Activated T-cell treated with anti-CD3 and anti-CD28 coated beads, Interleukin-2, amount 50 U/mL, for 4 hours (primary cell): ENCODE results near the gene IL17D. TPM values are rescaled to one million over a fixed set of nuclear protein-coding genes. Genes with fewer than 3 reads are reported as not detected.
"Not testable (repeated sequence)": the region's sequence is repeated elsewhere in the genome, so short reads cannot be mapped to it uniquely, and the experiment has no call there.

Experiments used
- ATAC-seq, 2 donors: fragments of 200-7000 bp; cut with Tn5 transposase; one replicate each; pipeline ENCODE4 v1.10.0; 2021
- DNase-seq: peaks from one replicate; pipeline ENCODE4 v3.0.0-alpha.2; 2020
- H3K27me3 Mint-ChIP-seq: one replicate; pipeline ENCODE4 v1.8.0; 2021; ENCODE audit warnings: low read depth, mixed read lengths
- H3K36me3 Mint-ChIP-seq: one replicate; pipeline ENCODE4 v1.8.0; 2022; ENCODE audit warnings: mixed read lengths; ENCODE audit not compliant: insufficient read depth
- H3K4me1 Mint-ChIP-seq: one replicate; pipeline ENCODE4 v1.8.0; 2021; ENCODE audit warnings: low read depth, mixed read lengths
- H3K4me3 Mint-ChIP-seq: one replicate; pipeline ENCODE4 v1.8.0; 2021; ENCODE audit warnings: mild to moderate bottlenecking, moderate library complexity, mixed read lengths
- H3K9me3 Mint-ChIP-seq: one replicate; pipeline ENCODE4 v1.8.0; 2021; ENCODE audit warnings: mixed read lengths
- total RNA-seq, 3 donors: library from RNA; stranded (reverse); gene quantifications; one replicate each; pipeline ENCODE4 v1.2.1, GENCODE V29; 2021

IL17D gene, protein sequence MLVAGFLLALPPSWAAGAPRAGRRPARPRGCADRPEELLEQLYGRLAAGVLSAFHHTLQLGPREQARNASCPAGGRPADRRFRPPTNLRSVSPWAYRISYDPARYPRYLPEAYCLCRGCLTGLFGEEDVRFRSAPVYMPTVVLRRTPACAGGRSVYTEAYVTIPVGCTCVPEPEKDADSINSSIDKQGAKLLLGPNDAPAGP
- total RNA-seq, result 1 to 10 TPM in 2 of 3 donors, under 1 TPM in 1; 0.82 to 1.3 (median 1.0) TPM

DNA sequence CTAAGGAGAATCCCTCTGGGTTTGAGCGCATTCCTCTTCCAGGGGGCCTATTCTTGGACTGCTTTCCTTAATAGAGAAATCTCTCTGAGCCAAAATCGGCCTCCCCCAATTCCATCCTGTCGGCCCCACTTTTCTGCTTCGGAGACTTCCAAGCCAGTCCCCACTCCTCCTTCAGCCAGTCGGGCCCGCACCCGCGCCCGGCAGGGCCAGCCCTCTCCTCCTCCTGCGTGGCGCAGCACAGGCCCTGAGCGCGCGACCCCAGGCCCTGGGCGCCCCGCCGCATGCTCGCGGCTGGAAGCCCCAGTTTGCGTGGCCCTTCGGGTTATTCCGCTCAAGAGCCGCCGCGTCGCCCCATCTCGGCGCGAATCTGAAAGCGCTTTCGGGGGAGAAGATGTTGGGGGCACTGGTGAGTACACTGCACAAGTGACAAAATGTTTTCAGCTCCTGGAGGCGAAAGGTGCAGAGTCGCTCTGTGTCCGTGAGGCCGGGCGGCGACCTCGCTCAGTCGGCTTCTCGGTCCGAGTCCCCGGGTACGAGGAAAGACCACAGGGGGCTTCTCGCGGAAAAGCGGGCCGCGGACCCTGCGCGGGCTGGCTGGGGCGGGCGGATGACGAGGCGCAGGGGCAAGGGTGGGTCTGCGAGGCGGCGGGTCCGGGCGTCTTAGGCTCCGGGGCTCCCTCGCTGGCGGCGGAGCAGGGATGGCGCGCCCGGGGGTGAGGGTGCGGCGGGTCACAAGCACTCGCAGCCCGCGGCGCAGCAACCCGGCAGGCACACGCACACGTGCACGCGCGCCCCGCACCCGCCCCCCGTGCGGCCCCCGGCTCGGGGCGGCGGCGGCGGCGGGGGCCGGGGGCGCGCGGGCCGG, at the start of gene IL17D:
TSS of gene IL17D (plus strand) at position 785 of the 865 bp plus-strand sequence. CDS start 303 bp downstream, outside the sequence.
- peak within 1 kb of the TSS; percentile 90 for H3K4me3 Mint-ChIP-seq

DNA sequence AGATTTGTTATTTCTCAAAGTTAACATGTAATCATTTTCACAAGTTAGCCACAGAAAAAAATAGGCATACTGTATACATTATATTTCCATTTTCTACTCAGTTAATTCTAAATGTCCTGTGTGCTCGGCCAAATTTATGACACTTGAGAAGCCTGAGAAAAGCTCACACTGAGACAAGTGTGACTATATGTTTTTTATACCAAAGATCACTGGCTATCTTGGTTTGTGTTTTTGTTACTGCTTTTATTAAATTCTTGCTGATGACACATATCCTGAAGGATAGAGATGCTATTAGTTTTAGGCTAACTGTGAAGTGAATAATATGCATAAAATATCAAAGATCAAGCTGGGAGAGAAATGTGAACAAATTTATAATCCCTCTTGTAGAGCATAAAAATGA, 49.3 kb upstream of the IL17D start:
- Mint-ChIP-seq H3K36me3 (peaks cover 8% of the 10 kb centered on the region), H3K27me3 (no peaks in the 10 kb centered on the region), H3K4me1 (no peaks in the 10 kb centered on the region), H3K4me3 (no peak overlapping the region), H3K9me3 (no peaks in the 10 kb centered on the region)
- DNase-seq (no peak), ATAC-seq (no peak)

More for the DNA sequence above, at the start of gene IL17D:
- H3K4me1 Mint-ChIP-seq, result peaks cover 7% of the 10 kb centered on the region
- peaks cover 27% of the 10 kb centered on the region for H3K27me3 Mint-ChIP-seq
- peak; percentile 43 for DNase-seq
- ATAC-seq, result peak; percentile 42 to 49
- no peaks in the 10 kb centered on the region for H3K36me3 Mint-ChIP-seq
- no peaks in the 10 kb centered on the region for H3K9me3 Mint-ChIP-seq

DNA sequence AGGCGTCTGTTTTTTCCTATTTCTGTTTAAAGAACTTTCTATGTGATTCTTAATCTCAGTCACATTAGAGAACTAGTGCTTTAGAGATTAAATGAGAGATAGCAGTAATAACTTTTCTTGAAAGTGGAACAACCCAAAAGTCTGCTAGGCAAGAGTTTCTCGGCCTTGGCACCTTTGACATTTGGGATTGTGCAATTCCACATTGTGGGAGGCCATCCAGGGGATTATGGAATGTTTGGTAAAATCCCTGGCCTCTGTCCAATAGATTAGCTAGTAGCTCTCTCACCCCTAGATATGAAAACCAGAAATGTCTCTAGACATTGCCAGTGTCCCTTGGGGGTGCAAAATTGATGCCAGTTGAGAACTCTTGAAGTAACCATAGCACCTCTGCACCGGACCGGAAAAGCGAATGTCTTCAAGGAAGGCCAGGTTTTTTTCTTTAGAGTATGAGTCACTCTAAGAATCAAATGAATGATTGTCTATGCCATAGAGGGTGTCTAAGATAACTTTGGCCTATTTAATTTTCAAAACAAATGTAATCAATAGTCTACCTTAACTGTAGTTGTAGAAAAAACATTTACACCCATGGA, 45.0 kb upstream of the IL17D start:
- Mint-ChIP-seq H3K36me3 (peaks cover 18% of the 10 kb centered on the region), H3K27me3 (no peaks in the 10 kb centered on the region), H3K4me3 (no peak overlapping the region), H3K4me1 (no peaks in the 10 kb centered on the region), H3K9me3 (no peaks in the 10 kb centered on the region)
- DNase-seq (no peak), ATAC-seq (no peak)

DNA sequence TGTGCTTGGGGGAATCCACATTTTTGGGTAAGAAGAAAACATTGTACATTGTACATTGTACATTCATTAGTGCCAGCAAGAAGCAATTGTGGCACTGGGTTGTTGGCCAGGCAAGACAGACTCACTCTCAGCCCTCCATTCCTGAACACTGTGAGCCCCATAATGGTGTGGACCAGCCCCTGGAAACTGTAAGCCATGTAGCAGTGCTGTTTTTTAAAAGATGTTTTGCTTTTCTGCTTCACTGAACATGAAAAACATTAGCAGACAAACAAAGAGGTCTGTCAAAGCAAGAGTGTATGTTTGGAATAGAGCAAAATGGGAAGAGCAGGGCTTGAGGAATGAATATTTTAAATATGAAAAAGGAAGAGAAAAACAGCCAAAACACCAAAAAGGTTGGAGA, 39.1 kb upstream of the IL17D start:
- DNase-seq (no peak), ATAC-seq (no peak)
- H3K36me3 Mint-ChIP-seq, result peaks cover 18% of the 10 kb centered on the region
- no peaks in the 10 kb centered on the region for H3K4me1 Mint-ChIP-seq
- no peaks in the 10 kb centered on the region for H3K9me3 Mint-ChIP-seq
- H3K27me3 Mint-ChIP-seq, result no peaks in the 10 kb centered on the region
- H3K4me3 Mint-ChIP-seq, result no peak overlapping the region

DNA sequence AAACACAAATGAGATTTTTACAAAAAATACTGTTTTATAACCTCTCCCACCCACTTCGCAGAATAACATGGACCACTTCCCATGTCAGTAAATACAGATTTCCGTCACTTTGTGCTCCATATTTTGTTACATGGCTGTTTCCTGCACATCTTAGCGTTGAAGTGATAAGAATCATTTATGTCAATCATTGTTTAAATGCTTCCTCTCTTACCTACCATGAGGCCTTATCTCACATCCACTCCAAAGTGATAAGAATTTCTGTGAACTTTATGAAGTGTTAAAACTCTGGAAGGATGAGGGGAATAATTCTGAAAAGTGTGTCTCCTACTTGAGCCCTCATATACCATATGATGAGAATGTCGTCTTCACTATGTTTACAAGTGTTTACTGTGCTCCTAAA, 36.6 kb upstream of the IL17D start:
- ATAC-seq, result no peak
- H3K36me3 Mint-ChIP-seq, result peaks cover 14% of the 10 kb centered on the region
- no peak for DNase-seq
- no peaks in the 10 kb centered on the region for H3K9me3 Mint-ChIP-seq
- no peaks in the 10 kb centered on the region for H3K4me1 Mint-ChIP-seq
- H3K27me3 Mint-ChIP-seq, result no peaks in the 10 kb centered on the region
- H3K4me3 Mint-ChIP-seq, result no peak overlapping the region

DNA sequence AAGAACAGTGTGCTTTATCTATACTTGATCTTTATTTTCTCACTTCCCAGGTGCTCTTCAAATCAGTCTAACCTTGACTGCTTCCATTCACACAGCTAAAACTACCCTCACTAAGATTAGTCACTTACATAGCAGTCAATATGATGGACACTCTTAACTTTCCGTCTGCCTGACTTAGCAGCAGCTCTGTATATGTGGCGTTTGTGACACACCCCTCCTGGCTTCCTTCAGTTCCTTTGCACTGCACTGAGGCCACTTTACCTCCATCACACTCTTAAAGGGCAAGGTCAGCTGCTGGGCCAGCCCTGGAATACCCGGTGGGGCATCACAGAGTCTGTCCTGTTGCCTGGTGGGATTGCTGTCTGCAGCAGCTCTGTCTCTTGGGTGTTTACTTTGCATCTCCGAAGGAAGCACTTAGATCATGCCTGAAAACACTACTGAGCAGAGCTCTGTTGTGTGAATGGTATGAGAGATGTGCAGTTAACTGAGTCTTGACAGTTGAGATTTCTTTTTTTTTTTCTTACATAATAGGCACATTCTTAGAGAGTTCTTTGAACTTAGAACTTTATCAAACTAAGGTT, 35.6 kb upstream of the IL17D start:
- no peak overlapping the region for H3K4me3 Mint-ChIP-seq
- no peak for ATAC-seq
- H3K27me3 Mint-ChIP-seq, result no peaks in the 10 kb centered on the region
- H3K4me1 Mint-ChIP-seq, result no peaks in the 10 kb centered on the region
- H3K36me3 Mint-ChIP-seq, result peaks cover 14% of the 10 kb centered on the region
- no peaks in the 10 kb centered on the region for H3K9me3 Mint-ChIP-seq
- no peak for DNase-seq

DNA sequence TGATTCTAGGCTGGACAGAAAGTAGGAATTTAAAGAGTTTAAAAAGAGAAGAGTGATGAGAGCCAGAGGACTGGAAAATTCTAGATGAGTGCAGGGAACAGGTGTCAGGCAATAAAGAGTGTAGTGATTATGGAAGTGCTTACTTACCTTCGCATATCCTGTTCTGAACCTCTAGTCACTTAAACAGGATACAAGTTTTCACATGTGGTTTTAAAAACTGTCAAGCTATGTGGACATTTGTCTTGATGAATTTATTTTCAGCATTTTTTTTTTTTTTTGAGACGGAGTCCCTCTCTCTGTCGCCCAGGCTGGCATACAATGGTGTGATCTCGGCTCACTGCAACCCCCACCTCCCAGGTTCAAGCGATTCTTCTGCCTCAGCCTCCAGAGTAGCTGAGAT, 34.3 kb upstream of the IL17D start:
- H3K4me3 Mint-ChIP-seq, result no peak overlapping the region
- no peak for DNase-seq
- no peak for ATAC-seq

DNA sequence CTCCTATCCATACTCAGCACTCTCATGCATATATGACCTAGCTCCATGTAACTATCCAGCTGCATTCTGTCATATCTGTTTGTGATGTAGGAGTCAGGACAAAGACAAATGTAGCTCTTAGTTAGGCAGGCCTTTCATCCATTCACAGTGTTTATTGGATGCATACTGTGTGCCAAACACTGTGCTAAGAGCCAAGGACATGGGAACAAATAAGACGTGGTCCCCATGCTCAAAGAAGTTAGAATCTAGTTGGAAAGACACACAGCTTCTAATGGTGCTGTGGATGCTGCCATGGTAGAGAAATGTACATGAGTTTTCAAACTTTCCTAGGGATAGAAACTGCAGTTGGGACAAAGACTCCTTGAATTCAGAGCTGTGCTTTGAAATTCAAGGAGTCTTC, 31.7 kb upstream of the IL17D start:
- DNase-seq, result no peak
- no peaks in the 10 kb centered on the region for H3K9me3 Mint-ChIP-seq
- no peaks in the 10 kb centered on the region for H3K27me3 Mint-ChIP-seq
- ATAC-seq, result no peak
- no peak overlapping the region for H3K4me3 Mint-ChIP-seq
- no peaks in the 10 kb centered on the region for H3K4me1 Mint-ChIP-seq
- peaks cover 18% of the 10 kb centered on the region for H3K36me3 Mint-ChIP-seq

More for the DNA sequence above, 34.3 kb upstream of the IL17D start:
- Mint-ChIP-seq H3K9me3 (no peaks in the 10 kb centered on the region), H3K27me3 (no peaks in the 10 kb centered on the region), H3K4me1 (no peaks in the 10 kb centered on the region), H3K36me3 (peaks cover 19% of the 10 kb centered on the region)

DNA sequence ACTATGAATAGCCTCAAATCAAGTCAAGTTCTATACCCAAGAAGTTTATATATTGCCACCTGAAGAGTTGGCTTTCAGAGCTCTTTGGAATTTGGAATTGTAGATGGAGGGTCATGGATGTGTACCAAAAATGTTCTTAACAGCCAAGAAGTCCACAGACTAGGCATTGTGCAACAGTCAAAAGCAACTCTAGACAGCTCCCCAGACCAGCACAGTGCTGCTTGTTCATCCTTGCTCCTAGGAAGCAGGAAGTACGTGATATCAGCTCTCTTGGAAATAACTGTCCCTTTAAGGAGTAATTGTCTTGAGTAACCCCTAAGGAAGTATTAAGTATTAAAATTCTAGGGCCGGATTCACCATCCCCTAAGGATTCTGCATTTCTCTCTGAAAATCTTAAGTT, 30.7 kb upstream of the IL17D start:
- no peak for DNase-seq
- no peak for ATAC-seq
- Mint-ChIP-seq H3K9me3 (no peaks in the 10 kb centered on the region), H3K36me3 (peaks cover 19% of the 10 kb centered on the region), H3K27me3 (no peaks in the 10 kb centered on the region), H3K4me3 (no peak overlapping the region), H3K4me1 (no peaks in the 10 kb centered on the region)

DNA sequence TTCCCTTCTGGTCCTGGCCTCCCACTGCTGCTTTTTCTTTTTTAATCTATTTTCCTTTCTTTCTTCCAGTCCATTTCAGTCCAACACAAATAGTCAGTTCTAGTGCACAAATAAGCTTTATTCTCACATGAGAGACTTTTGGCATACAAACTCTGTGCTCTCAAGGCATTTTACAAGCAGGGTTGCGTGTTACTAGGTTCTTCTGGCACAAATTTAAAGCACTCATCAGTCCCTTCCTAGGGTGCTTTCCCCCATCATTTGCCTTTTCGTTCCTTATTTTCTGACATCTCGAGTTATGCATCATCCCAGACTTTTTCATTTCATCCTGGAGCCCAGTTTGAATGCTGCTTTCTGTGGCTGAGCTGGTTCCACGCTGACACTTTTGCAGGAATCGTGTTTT, 29.8 kb upstream of the IL17D start:
- H3K36me3 Mint-ChIP-seq, result peaks cover 19% of the 10 kb centered on the region
- DNase-seq (no peak), ATAC-seq (no peak)
- H3K9me3 Mint-ChIP-seq, result no peaks in the 10 kb centered on the region
- H3K4me3 Mint-ChIP-seq, result no peak overlapping the region
- H3K4me1 Mint-ChIP-seq, result no peaks in the 10 kb centered on the region
- H3K27me3 Mint-ChIP-seq, result no peaks in the 10 kb centered on the region

DNA sequence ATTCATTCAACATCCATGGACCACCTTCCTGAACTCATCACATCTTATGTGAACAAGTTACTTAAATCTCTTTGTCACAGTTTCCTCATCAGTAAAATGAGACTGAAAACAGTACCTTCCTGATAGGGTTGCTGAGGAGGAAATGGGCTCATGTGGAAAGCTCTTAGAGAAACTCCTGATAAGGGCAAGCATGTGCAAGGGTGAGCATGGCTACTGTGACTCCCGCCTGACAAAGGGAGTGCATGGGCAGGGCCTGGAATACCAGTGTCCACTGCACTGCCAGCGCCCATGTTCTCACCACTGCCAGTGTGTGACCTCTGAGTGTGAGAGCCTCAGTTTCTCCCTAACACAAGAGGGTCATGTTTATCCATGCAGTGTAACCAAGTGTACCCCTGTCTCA, 27.3 kb upstream of the IL17D start:
- ATAC-seq, result no peak
- H3K27me3 Mint-ChIP-seq, result no peaks in the 10 kb centered on the region
- H3K36me3 Mint-ChIP-seq, result peaks cover 24% of the 10 kb centered on the region

DNA sequence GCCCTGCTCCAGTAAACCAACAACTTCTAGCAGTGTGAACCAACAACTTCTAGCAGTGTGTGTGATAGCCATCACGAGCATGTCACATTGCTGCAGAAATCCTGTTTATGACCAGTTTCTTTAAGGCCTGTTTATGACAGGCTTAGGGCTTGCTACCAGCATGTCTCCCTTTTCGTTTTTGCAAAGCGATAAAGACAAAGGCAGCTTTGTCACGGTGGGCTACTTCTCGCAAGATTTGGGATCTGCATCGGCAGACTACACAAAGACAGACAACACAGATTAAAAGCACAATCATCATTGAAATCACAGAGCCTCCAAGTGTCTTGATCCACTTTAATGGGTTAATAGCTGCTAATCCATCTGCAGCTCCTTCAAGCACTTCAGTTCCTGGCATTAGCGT, 24.9 kb upstream of the IL17D start:
- H3K4me1 Mint-ChIP-seq, H3K4me3 Mint-ChIP-seq, H3K27me3 Mint-ChIP-seq, DNase-seq, H3K9me3 Mint-ChIP-seq, ATAC-seq: not testable (repeated sequence)
- peaks cover 21% of the 10 kb centered on the region for H3K36me3 Mint-ChIP-seq

More for the DNA sequence above, 27.3 kb upstream of the IL17D start:
- H3K4me3 Mint-ChIP-seq, result no peak overlapping the region
- DNase-seq, result no peak
- no peaks in the 10 kb centered on the region for H3K4me1 Mint-ChIP-seq
- no peaks in the 10 kb centered on the region for H3K9me3 Mint-ChIP-seq

DNA sequence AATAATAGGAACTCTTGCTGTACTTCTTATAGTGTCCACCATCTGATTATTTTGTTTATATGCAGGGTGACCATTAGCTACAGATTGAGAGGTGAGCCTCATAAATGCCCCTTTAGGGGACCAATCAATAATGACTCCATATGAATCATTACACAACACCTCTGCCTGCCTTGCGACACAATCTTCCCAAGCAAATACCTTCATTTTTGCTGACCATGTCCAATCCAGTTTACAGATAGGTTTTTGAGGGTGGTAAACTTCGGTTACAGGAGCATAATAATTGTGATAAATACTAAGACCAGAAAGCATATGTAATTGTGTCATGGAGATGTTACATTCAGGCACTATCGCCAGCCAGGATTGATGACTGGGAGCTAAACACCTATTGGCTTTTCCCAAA, 23.6 kb upstream of the IL17D start:
- ATAC-seq (no peak), DNase-seq (no peak)
- Mint-ChIP-seq H3K36me3 (peaks cover 26% of the 10 kb centered on the region), H3K27me3 (no peaks in the 10 kb centered on the region), H3K4me3 (no peak overlapping the region), H3K9me3 (no peaks in the 10 kb centered on the region), H3K4me1 (no peaks in the 10 kb centered on the region)

DNA sequence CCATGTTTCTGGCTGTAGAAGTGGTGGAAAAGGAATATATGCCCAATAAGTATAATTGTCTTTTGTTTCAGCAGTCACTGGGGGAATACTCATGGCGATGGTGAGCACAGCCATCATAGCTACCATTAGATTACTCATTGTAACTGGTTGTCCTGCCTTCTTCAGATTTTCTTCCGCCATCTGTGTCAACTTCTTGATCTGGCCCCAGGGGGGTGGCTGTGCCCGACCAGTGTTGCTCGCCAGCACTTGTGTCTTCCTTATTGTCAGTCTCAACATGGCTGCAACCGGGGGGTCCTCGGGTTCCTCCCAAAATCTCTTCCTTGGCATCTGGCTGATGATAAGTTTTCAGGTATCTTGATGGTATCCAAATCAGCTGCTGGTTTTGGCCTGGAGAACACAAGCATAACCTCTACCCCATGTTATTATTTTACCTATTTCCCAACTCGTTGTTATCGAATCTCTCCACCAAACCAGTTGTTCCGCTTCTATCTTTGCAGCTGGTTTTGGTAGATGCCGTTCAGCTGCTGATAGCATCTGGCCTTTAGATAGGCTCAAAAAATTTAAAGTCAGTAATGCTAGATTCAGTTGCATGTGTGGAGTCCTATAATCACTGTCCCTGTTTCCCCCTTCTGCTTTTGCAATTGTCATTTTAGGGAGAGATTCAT, 23.0 kb upstream of the IL17D start:
- DNase-seq, result no peak
- H3K4me3 Mint-ChIP-seq, result no peak overlapping the region
- no peaks in the 10 kb centered on the region for H3K27me3 Mint-ChIP-seq
- no peaks in the 10 kb centered on the region for H3K4me1 Mint-ChIP-seq
- H3K9me3 Mint-ChIP-seq, result no peaks in the 10 kb centered on the region
- ATAC-seq, result no peak
- peaks cover 26% of the 10 kb centered on the region for H3K36me3 Mint-ChIP-seq
